Spleen (tissue), 7 donors: ENCODE data around the gene TMEM131L.

Experiments
- POLR2A ChIP-seq, 3 donors: fragments of 450-650 bp; IDR thresholded peaks; one replicate each; pipeline ENCODE4 v1.5.1; 2017; ENCODE audit warnings: antibody characterized with exemption in 3 of 3, mild to moderate bottlenecking in 1 of 3
- POLR2AphosphoS5 ChIP-seq, 3 donors: sonication (generic); formaldehyde crosslinking; IDR thresholded peaks; one replicate each; pipeline ENCODE4 v1.5.1; 2017; ENCODE audit warnings: antibody characterized with exemption in 3 of 3
- TF ChIP-seq, protein P1 (sequence below), 11 experiments: fragments of 200-600 bp in 7 of 11; fragments of 450-650 bp in 4 of 11; sonication (generic) in 4 of 11; IDR thresholded peaks in 8 of 11; conservative IDR thresholded peaks in 3 of 11; 1 replicate in 7 of 11; 2 replicates in 4 of 11; pipeline versions ENCODE4 v1.4.0 to v1.8.0; 2016 to 2021; ENCODE audit warnings: antibody characterized with exemption in 11 of 11, inconsistent platforms in 4 of 11, mild to moderate bottlenecking in 1 of 11
- donor health status: DM: no; HTN: no; CAD: no; lungs with moderate emphysema.
- donor health status: DM: no; HTN: no; CAD: no.
- donor health status: DM: no; HTN: no; CAD: no.

DNA sequence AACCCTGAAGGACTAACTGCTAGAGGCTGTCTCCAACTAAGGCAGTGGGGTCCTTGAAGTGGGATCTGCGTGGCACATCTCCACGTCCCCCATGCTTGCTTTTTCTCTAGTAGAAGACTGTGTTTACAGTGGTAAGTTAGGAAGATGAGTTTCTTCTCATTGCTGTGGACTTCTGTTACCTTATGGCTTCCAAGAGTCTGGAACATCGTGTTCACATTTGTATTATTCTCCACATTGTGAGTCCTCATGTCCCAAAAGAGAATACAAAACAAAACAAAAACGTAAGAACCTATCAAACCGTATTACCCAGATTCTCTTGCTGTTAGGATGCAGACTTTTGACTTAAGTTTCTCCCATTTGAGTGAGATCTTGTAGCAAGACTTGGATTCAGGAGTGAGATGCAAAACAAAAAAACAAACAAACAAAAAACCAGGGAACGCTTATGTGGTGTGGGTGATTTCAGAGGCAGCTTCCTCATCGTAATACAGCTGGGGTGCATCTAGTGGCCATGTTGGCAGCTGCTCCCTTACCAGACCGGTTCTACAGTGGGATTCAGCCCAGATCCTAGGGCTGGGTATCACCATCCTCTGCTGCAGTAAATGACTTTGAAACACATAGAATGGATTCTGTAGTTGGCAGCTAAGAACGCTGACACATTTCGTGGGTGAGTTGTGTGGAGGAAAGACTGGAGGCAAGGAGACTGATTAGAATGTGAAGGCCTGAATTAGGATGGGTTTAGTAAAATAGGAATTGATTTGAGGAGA, 41.3 kb downstream of the TMEM131L start:
- TF ChIP-seq POLR2AphosphoS5 (IDR thresholded peaks at IDR 0.05) (peak in 1 of 3 donors; percentile 5), POLR2A (IDR thresholded peaks at IDR 0.05) (no peak)
- TF ChIP-seq, protein P1, sequence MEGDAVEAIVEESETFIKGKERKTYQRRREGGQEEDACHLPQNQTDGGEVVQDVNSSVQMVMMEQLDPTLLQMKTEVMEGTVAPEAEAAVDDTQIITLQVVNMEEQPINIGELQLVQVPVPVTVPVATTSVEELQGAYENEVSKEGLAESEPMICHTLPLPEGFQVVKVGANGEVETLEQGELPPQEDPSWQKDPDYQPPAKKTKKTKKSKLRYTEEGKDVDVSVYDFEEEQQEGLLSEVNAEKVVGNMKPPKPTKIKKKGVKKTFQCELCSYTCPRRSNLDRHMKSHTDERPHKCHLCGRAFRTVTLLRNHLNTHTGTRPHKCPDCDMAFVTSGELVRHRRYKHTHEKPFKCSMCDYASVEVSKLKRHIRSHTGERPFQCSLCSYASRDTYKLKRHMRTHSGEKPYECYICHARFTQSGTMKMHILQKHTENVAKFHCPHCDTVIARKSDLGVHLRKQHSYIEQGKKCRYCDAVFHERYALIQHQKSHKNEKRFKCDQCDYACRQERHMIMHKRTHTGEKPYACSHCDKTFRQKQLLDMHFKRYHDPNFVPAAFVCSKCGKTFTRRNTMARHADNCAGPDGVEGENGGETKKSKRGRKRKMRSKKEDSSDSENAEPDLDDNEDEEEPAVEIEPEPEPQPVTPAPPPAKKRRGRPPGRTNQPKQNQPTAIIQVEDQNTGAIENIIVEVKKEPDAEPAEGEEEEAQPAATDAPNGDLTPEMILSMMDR (IDR thresholded peaks at IDR 0.05 in 8 of 11, conservative IDR thresholded peaks at IDR 0.05 in 3 of 11): no peak
